Measurements from ENCODE around the gene PTPRM. TPM values are rescaled to one million over a fixed set of nuclear protein-coding genes. Genes with fewer than 3 reads are reported as not detected.

Gene PTPRM
- total and polyA plus RNA-seq, 2 experiments from 2014 or later: 1.6 to 5.3 TPM

DNA sequence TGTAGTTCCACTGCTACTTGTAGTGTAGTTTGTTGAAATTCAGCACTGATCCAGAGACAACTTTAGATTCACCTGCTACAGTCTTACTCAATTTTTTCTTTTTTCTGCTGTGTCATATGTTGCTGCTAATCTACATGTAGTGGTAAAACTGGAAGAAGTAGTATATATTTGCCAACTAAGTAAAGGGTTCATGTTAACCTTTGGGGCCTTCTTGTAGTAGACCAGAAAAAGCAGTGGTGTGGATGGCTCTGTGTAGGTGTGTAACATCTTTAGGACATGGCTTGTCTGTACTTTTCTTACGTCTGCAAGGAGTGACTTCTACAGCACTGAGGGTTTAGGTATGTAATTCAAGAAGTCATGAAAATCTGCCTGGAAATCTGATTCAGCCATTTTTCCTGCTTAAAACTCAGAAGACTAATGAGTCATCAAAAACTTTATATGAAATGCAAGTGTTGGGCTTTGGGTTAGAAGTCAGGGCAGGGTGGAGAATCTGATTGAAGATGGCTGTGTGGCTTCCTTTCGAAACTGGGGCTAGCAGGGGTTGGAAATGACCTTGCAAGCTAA, 8.4 kb downstream of the PTPRM start:
- H3F3A ChIP-seq (replicated peaks; ENCODE audit: low read depth): no peaks in the 10 kb centered on the region
- Mint-ChIP-seq H3K4me1 (peaks cover 30% of the 10 kb centered on the region), H3K36me3 (ENCODE audit: low read depth) (no peaks in the 10 kb centered on the region), H3K4me3 (no peak overlapping the region), H3K27ac (peak overlapping the region; percentile 56; the same call in 1 of the 2 replicates), H3K27me3 (ENCODE audit: insufficient read depth, low read depth, poor library complexity) (peaks cover 2% of the 10 kb centered on the region), H3K9me3 (no peaks in the 10 kb centered on the region)
- H3K27me3 ChIP-seq (ENCODE audit: insufficient read depth): peaks cover 4% of the 10 kb centered on the region; the same call in 1 of the 2 replicates
- DNase-seq (ENCODE audit: low spot score): no peak
- no peaks in the 10 kb centered on the region for H3K36me3 ChIP-seq (ENCODE audit: insufficient read depth)
- no peak overlapping the region for H3K4me3 ChIP-seq
- H3K4me1 ChIP-seq (ENCODE audit: insufficient read depth): peaks cover 22% of the 10 kb centered on the region
- peaks cover 7% of the 10 kb centered on the region; the same call in 1 of the 2 replicates for H3K79me2 ChIP-seq (replicated peaks; ENCODE audit: insufficient read depth)
- no peak overlapping the region for H2AFZ ChIP-seq
- no peaks in the 10 kb centered on the region for H4K20me1 ChIP-seq (replicated peaks; ENCODE audit: insufficient read depth)
- no peaks in the 10 kb centered on the region for H3K9me2 ChIP-seq (ENCODE audit: insufficient read depth)
- H3K27ac ChIP-seq (ENCODE audit: low read depth): no peak overlapping the region
- H3K4me2 ChIP-seq: no peak overlapping the region
- TF ChIP-seq JUNB (IDR thresholded peaks at IDR 0.05; ENCODE audit: unreplicated experiment) (no peak), CTCF (conservative IDR thresholded peaks at IDR 0.05; ENCODE audit: low read depth in 2 of 2) (no peak), NANOG (IDR thresholded peaks at IDR 0.05; ENCODE audit: borderline replicate concordance) (no peak), EZH2 (IDR thresholded peaks at IDR 0.05; ENCODE audit: low read depth, unreplicated experiment) (no peak), ZNF331 (CRISPR knock-in tag; IDR thresholded peaks at IDR 0.05; ENCODE audit: low read depth) (no peak)
- TF ChIP-seq, protein P1, sequence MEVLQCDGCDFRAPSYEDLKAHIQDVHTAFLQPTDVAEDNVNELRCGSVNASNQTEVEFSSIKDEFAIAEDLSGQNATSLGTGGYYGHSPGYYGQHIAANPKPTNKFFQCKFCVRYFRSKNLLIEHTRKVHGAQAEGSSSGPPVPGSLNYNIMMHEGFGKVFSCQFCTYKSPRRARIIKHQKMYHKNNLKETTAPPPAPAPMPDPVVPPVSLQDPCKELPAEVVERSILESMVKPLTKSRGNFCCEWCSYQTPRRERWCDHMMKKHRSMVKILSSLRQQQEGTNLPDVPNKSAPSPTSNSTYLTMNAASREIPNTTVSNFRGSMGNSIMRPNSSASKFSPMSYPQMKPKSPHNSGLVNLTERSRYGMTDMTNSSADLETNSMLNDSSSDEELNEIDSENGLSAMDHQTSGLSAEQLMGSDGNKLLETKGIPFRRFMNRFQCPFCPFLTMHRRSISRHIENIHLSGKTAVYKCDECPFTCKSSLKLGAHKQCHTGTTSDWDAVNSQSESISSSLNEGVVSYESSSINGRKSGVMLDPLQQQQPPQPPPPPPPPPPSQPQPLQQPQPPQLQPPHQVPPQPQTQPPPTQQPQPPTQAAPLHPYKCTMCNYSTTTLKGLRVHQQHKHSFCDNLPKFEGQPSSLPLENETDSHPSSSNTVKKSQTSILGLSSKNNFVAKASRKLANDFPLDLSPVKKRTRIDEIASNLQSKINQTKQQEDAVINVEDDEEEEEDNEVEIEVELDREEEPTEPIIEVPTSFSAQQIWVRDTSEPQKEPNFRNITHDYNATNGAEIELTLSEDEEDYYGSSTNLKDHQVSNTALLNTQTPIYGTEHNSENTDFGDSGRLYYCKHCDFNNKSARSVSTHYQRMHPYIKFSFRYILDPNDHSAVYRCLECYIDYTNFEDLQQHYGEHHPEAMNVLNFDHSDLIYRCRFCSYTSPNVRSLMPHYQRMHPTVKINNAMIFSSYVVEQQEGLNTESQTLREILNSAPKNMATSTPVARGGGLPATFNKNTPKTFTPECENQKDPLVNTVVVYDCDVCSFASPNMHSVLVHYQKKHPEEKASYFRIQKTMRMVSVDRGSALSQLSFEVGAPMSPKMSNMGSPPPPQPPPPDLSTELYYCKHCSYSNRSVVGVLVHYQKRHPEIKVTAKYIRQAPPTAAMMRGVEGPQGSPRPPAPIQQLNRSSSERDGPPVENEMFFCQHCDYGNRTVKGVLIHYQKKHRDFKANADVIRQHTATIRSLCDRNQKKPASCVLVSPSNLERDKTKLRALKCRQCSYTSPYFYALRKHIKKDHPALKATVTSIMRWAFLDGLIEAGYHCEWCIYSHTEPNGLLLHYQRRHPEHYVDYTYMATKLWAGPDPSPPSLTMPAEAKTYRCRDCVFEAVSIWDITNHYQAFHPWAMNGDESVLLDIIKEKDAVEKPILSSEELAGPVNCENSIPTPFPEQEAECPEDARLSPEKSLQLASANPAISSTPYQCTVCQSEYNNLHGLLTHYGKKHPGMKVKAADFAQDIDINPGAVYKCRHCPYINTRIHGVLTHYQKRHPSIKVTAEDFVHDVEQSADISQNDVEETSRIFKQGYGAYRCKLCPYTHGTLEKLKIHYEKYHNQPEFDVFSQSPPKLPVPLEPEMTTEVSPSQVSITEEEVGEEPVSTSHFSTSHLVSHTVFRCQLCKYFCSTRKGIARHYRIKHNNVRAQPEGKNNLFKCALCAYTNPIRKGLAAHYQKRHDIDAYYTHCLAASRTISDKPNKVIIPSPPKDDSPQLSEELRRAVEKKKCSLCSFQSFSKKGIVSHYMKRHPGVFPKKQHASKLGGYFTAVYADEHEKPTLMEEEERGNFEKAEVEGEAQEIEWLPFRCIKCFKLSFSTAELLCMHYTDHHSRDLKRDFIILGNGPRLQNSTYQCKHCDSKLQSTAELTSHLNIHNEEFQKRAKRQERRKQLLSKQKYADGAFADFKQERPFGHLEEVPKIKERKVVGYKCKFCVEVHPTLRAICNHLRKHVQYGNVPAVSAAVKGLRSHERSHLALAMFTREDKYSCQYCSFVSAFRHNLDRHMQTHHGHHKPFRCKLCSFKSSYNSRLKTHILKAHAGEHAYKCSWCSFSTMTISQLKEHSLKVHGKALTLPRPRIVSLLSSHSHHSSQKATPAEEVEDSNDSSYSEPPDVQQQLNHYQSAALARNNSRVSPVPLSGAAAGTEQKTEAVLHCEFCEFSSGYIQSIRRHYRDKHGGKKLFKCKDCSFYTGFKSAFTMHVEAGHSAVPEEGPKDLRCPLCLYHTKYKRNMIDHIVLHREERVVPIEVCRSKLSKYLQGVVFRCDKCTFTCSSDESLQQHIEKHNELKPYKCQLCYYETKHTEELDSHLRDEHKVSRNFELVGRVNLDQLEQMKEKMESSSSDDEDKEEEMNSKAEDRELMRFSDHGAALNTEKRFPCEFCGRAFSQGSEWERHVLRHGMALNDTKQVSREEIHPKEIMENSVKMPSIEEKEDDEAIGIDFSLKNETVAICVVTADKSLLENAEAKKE (CRISPR knock-in tag; IDR thresholded peaks at IDR 0.05): no peak
- ATAC-seq: no peak
